SK-N-SH (cell line): ENCODE measurements around the gene PPP1R37.

Source experiments
- EZH2phosphoT487 ChIP-seq: fragments of 200-600 bp; sonication (generic); IDR thresholded peaks from 2 replicates; pipeline ENCODE4 v1.6.1; 2017; ENCODE audit warnings: low read depth, mixed run types, mild to moderate bottlenecking, antibody characterized with exemption, moderate library complexity, borderline replicate concordance
- POLR2AphosphoS5 ChIP-seq: IDR thresholded peaks from 2 replicates; pipeline ENCODE4 v1.6.1; 2012; ENCODE audit warnings: low read depth, low read length
- RXRA ChIP-seq: IDR thresholded peaks from 2 replicates; pipeline ENCODE4 v1.4.0; 2012; ENCODE audit warnings: low read depth, mild to moderate bottlenecking, borderline replicate concordance
- SMC3 ChIP-seq: IDR thresholded peaks from 2 replicates; pipeline ENCODE4 v1.6.1; 2012; ENCODE audit warnings: low read depth, low read length, improper control_type of control experiment
- TAF1 ChIP-seq: IDR thresholded peaks from 2 replicates; pipeline ENCODE4 v1.6.1; 2012; ENCODE audit warnings: low read depth, mild to moderate bottlenecking, low read length, moderate library complexity, borderline replicate concordance
- TEAD4 ChIP-seq: IDR thresholded peaks from 2 replicates; pipeline ENCODE4 v1.4.0; 2012; ENCODE audit warnings: mild to moderate bottlenecking, borderline replicate concordance; ENCODE audit not compliant: insufficient read depth
- TF ChIP-seq, protein P1 (sequence below): fragments of 200-600 bp; sonication (generic); IDR thresholded peaks from 2 replicates; pipeline ENCODE4 v1.6.1; 2017; ENCODE audit warnings: antibody characterized with exemption, mild to moderate bottlenecking, moderate library complexity
- TF ChIP-seq, protein P2 (sequence below): IDR thresholded peaks from 2 replicates; pipeline ENCODE4 v1.6.1; 2012; ENCODE audit warnings: mild to moderate bottlenecking, low read depth, low read length, moderate library complexity

DNA sequence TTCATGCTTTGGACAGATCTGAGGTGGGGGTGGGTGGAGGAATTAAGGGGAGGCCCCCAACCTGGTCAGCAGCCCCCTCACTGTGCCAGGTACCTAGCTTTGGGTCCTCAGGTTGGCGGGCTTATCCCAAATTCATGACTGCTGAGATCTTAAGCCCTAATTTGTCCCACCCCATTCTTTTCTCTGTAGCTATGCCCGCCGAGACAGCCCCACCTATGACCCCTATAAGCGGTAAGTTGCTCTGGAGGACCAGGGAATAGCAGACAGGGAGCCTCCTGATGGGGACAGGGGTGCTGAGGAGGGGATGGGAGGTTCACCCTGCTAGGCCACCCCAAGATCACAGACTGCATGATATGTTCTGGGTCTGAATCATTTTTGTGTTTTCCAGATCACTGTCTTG, 31.0 kb upstream of the PPP1R37 start:
- TF ChIP-seq, protein P1, sequence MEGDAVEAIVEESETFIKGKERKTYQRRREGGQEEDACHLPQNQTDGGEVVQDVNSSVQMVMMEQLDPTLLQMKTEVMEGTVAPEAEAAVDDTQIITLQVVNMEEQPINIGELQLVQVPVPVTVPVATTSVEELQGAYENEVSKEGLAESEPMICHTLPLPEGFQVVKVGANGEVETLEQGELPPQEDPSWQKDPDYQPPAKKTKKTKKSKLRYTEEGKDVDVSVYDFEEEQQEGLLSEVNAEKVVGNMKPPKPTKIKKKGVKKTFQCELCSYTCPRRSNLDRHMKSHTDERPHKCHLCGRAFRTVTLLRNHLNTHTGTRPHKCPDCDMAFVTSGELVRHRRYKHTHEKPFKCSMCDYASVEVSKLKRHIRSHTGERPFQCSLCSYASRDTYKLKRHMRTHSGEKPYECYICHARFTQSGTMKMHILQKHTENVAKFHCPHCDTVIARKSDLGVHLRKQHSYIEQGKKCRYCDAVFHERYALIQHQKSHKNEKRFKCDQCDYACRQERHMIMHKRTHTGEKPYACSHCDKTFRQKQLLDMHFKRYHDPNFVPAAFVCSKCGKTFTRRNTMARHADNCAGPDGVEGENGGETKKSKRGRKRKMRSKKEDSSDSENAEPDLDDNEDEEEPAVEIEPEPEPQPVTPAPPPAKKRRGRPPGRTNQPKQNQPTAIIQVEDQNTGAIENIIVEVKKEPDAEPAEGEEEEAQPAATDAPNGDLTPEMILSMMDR = no peak
- no peak for TF ChIP-seq EZH2phosphoT487
- TF ChIP-seq POLR2AphosphoS5 = no peak
- TF ChIP-seq SMC3 = no peak
- TF ChIP-seq TEAD4 = no peak
- TF ChIP-seq, protein P2, sequence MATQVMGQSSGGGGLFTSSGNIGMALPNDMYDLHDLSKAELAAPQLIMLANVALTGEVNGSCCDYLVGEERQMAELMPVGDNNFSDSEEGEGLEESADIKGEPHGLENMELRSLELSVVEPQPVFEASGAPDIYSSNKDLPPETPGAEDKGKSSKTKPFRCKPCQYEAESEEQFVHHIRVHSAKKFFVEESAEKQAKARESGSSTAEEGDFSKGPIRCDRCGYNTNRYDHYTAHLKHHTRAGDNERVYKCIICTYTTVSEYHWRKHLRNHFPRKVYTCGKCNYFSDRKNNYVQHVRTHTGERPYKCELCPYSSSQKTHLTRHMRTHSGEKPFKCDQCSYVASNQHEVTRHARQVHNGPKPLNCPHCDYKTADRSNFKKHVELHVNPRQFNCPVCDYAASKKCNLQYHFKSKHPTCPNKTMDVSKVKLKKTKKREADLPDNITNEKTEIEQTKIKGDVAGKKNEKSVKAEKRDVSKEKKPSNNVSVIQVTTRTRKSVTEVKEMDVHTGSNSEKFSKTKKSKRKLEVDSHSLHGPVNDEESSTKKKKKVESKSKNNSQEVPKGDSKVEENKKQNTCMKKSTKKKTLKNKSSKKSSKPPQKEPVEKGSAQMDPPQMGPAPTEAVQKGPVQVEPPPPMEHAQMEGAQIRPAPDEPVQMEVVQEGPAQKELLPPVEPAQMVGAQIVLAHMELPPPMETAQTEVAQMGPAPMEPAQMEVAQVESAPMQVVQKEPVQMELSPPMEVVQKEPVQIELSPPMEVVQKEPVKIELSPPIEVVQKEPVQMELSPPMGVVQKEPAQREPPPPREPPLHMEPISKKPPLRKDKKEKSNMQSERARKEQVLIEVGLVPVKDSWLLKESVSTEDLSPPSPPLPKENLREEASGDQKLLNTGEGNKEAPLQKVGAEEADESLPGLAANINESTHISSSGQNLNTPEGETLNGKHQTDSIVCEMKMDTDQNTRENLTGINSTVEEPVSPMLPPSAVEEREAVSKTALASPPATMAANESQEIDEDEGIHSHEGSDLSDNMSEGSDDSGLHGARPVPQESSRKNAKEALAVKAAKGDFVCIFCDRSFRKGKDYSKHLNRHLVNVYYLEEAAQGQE = no peak
- no peak for TF ChIP-seq TAF1
- TF ChIP-seq RXRA = no peak
